Uterus (tissue), 2 donors: Measurements from ENCODE around the gene SLC17A9.

Experiments used
- POLR2A ChIP-seq, 2 donors: fragments of 450-650 bp; IDR thresholded peaks; one replicate each; pipeline ENCODE4 v1.6.1; 2016; ENCODE audit warnings: antibody characterized with exemption in 2 of 2, mild to moderate bottlenecking in 1 of 2, moderate library complexity in 1 of 2
- TF ChIP-seq, protein P1 (sequence below), 4 experiments: fragments of 200-600 bp in 2 of 4; fragments of 450-650 bp in 2 of 4; sonication (generic) in 2 of 4; IDR thresholded peaks; one replicate each; pipeline ENCODE4 v1.5.1; 2016 to 2019; ENCODE audit warnings: antibody characterized with exemption in 4 of 4, mild to moderate bottlenecking in 2 of 4, moderate library complexity in 1 of 4

- TF ChIP-seq, protein P1, sequence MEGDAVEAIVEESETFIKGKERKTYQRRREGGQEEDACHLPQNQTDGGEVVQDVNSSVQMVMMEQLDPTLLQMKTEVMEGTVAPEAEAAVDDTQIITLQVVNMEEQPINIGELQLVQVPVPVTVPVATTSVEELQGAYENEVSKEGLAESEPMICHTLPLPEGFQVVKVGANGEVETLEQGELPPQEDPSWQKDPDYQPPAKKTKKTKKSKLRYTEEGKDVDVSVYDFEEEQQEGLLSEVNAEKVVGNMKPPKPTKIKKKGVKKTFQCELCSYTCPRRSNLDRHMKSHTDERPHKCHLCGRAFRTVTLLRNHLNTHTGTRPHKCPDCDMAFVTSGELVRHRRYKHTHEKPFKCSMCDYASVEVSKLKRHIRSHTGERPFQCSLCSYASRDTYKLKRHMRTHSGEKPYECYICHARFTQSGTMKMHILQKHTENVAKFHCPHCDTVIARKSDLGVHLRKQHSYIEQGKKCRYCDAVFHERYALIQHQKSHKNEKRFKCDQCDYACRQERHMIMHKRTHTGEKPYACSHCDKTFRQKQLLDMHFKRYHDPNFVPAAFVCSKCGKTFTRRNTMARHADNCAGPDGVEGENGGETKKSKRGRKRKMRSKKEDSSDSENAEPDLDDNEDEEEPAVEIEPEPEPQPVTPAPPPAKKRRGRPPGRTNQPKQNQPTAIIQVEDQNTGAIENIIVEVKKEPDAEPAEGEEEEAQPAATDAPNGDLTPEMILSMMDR (IDR thresholded peaks at IDR 0.05): no peak
- TF ChIP-seq POLR2A (IDR thresholded peaks at IDR 0.05): no peak
Measured at GRCh38 chr20:62975812-62976508, 23.5 kb downstream of the SLC17A9 start.
